Thyroid gland (tissue), 4 donors: ENCODE results near the gene LRFN4. TPM values are rescaled to one million over a fixed set of nuclear protein-coding genes. Genes with fewer than 3 reads are reported as not detected.
A peak's percentile ranks its signal among the peaks of the same experiment; 100 is the strongest.

Experiments
- DNase-seq, 2 donors: peaks; one replicate each; pipeline ENCODE4 v3.0.0-alpha.2; 2019
- H3K27ac ChIP-seq, 3 donors: fragments of 200-600 bp; sonication (generic); 1 replicate in 2 of 3; 2 replicates in 1 of 3; pipeline ENCODE4 v1.5.1; 2016 to 2019; ENCODE audit warnings: mild to moderate bottlenecking in 1 of 3, moderate library complexity in 1 of 3
- H3K27me3 ChIP-seq: fragments of 200-600 bp; sonication (generic); one replicate; pipeline ENCODE4 v1.5.1; 2019
- H3K36me3 ChIP-seq, 2 donors: fragments of 200-600 bp; sonication (generic); one replicate each; pipeline ENCODE4 v1.5.1; 2016 to 2019
- H3K4me1 ChIP-seq, 2 donors: fragments of 200-600 bp; sonication (generic); one replicate each; pipeline ENCODE4 v1.5.1; 2017 to 2019
- H3K4me3 ChIP-seq, 3 donors: fragments of 200-600 bp; sonication (generic); replicated peaks in 1 of 3; 1 replicate in 2 of 3; 2 replicates in 1 of 3; pipeline ENCODE4 v1.5.1; 2016; ENCODE audit warnings: mild to moderate bottlenecking in 1 of 3
- H3K9me3 ChIP-seq: fragments of 200-600 bp; sonication (generic); one replicate; pipeline ENCODE4 v1.5.1; 2017
- CTCF ChIP-seq, 6 experiments: fragments of 200-600 bp in 3 of 6; fragments of 450-650 bp in 3 of 6; sonication (generic) in 3 of 6; IDR thresholded peaks; one replicate each; pipeline ENCODE4 v1.5.1; 2016 to 2019; ENCODE audit warnings: antibody characterized with exemption in 6 of 6, mild to moderate bottlenecking in 2 of 6, inconsistent platforms in 1 of 6, moderate library complexity in 1 of 6
- POLR2A ChIP-seq, 2 donors: fragments of 450-650 bp; IDR thresholded peaks; one replicate each; pipeline ENCODE4 v1.6.1; 2017; ENCODE audit warnings: antibody characterized with exemption in 2 of 2, mild to moderate bottlenecking in 2 of 2, moderate library complexity in 1 of 2
- WGBS, 2 donors: methylation state at CpG; one replicate each; pipeline ENCODE4 v1.1.5; 2017; 5-methylcytosine and 5-hydroxymethylcytosine counted together
- intact Hi-C: fragments of 100-400 bp; cut with DNase I; formaldehyde crosslinking; loops from one replicate; pipeline ENCODE4 v1.15.1; 2023
- total RNA-seq, 4 donors: library from RNA; depleted of rRNA; stranded (reverse); fragments of >200 nt; gene quantifications; one replicate each; pipeline ENCODE4 v1.2.3, GENCODE V29; 2016

LRFN4 gene
- total RNA-seq, 4 donors from 2014 or later, result 4.7 to 7.5 (median 5.9) TPM

- intact Hi-C loops, result no loop called here
- WGBS, 2 donors, result 92% methylated on average over 17 to 20 of the region's 26 CpGs
- Histone ChIP-seq H3K27me3 (no peaks in the 10 kb centered on the region), H3K9me3 (no peaks in the 10 kb centered on the region), H3K4me1 (peaks cover 6 to 12% of the 10 kb centered on the region in 2 donors), H3K4me3 (no peak overlapping the region), H3K36me3 (no peaks in the 10 kb centered on the region), H3K27ac (no peak overlapping the region)
- TF ChIP-seq CTCF (IDR thresholded peaks at IDR 0.05) (no peak), POLR2A (IDR thresholded peaks at IDR 0.05) (no peak)
- no peak for DNase-seq
These were observed 4.2 kb upstream of the LRFN4 start for GRCh38 chr11:66852466-66853241.

- peak in 1 of 2 donors; percentile 0 for DNase-seq
- WGBS, 2 donors, result 91 to 93% methylated on average over 26 of the region's 26 CpGs
- H3K27ac ChIP-seq, result no peak overlapping the region
- H3K4me1 ChIP-seq, result peaks cover 6 to 12% of the 10 kb centered on the region in 2 donors
- TF ChIP-seq CTCF (IDR thresholded peaks at IDR 0.05), result no peak
- TF ChIP-seq POLR2A (IDR thresholded peaks at IDR 0.05), result no peak
- H3K27me3 ChIP-seq, result no peaks in the 10 kb centered on the region
- no peak overlapping the region for H3K4me3 ChIP-seq
- intact Hi-C loops, result no loop called here
- H3K9me3 ChIP-seq, result no peaks in the 10 kb centered on the region
- H3K36me3 ChIP-seq, result no peaks in the 10 kb centered on the region
These were observed 3.3 kb upstream of the LRFN4 start for GRCh38 chr11:66853242-66854229.

GRCh38 chr11:66854231-66854661 lies 2.6 kb upstream of the LRFN4 start:
- intact Hi-C loops, result no loop called here
- no peak for TF ChIP-seq POLR2A (IDR thresholded peaks at IDR 0.05)
- TF ChIP-seq CTCF (IDR thresholded peaks at IDR 0.05), result no peak
- 88 to 91% methylated on average over 12 of the region's 12 CpGs for WGBS, 2 donors
- H3K4me3 ChIP-seq, result no peak overlapping the region
- peak in 1 of 2 donors; percentile 0 for DNase-seq
- H3K4me1 ChIP-seq, result peaks cover 6 to 12% of the 10 kb centered on the region in 2 donors
- H3K9me3 ChIP-seq, result no peaks in the 10 kb centered on the region
- H3K27me3 ChIP-seq, result no peaks in the 10 kb centered on the region
- no peaks in the 10 kb centered on the region for H3K36me3 ChIP-seq
- no peak overlapping the region for H3K27ac ChIP-seq

GRCh38 chr11:66854729-66855211 lies 2.1 kb upstream of the LRFN4 start:
- H3K36me3 ChIP-seq, result no peaks in the 10 kb centered on the region
- 91 to 95% methylated on average over 13 of the region's 15 CpGs for WGBS, 2 donors
- intact Hi-C loops, result no loop called here

More at GRCh38 chr11:66854729-66855211, 2.1 kb upstream of the LRFN4 start:
- Histone ChIP-seq H3K4me3 (no peak overlapping the region), H3K27ac (no peak overlapping the region), H3K27me3 (no peaks in the 10 kb centered on the region), H3K4me1 (peaks cover 6 to 12% of the 10 kb centered on the region in 2 donors), H3K9me3 (no peaks in the 10 kb centered on the region)
- TF ChIP-seq POLR2A (IDR thresholded peaks at IDR 0.05) (no peak), CTCF (IDR thresholded peaks at IDR 0.05) (no peak)
- DNase-seq, result peak in 1 of 2 donors; percentile 0
